Cardiac fibroblast (primary cell): ENCODE measurements around the gene STK24.
A peak's percentile ranks its signal among the peaks of the same experiment; 100 is the strongest.
"Not testable (repeated sequence)": the region's sequence is repeated elsewhere in the genome, so short reads cannot be mapped to it uniquely, and the experiment has no call there.

ENCODE experiments used
- DNase-seq, 2 donors: peaks; one replicate each; pipeline versions ENCODE4 v3.0.0 to v3.0.0-alpha.2; 2010; ENCODE audit warnings: low read depth in 2 of 2
- H3K4me3 ChIP-seq, 2 donors: replicated peaks in 1 of 2; 1 replicate in 1 of 2; 2 replicates in 1 of 2; pipeline ENCODE4 v1.5.1; 2011; ENCODE audit warnings: low read depth in 2 of 2, low read length in 2 of 2, mild to moderate bottlenecking in 2 of 2, moderate library complexity in 1 of 2
- TF ChIP-seq, protein P1 (sequence below): IDR thresholded peaks from one replicate; pipeline ENCODE4 v1.5.1; 2011; ENCODE audit warnings: low read depth, mild to moderate bottlenecking, low read length, inconsistent platforms

The STK24 gene

DNA sequence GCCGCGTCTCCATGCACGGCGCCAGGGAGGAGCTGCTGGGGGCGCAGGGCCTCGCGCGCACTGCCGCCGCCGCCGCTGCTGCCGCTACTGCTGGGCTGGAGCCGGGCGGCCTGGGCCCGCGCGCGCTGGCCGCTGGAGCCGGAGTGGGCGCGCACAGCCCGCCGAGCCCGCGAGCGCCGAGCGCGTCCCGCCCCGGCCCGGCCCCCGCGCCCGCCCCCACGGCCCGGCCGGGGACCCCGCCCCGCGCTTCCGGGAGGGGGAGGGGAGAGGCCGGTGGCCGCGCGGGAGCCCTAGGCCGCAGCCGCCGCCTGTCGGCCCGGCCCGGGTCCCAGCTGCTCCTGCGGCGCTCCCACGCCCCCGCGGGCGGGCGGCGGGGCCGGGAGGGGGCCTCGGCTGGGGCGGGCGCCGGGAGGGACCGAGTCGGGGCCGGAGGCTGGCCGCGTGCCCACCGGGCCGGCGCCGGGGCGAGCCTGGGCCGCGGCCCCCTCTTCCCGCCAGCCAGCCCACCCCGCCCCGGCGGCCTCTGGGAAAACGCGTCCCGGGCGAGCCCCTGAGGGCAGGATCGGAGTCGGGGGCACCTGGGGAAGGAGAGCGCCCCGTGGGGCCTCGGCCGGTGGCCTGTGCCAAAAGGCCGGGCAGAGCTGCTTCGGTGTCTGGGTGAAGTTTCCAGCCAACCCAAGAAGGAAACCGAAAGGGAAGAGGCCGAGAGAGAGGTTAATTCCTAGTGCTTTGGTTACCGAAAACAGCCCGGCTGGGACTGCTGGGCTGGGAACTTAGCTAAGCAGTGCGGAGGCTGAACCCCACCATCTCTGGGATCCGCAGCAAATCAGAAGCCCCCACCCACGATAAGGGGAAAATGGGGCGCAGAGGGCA lies at the start of gene STK24:
Gene STK24, minus strand, starts transcription at position 145 of the 873 bp plus-strand sequence. CDS start 321 bp downstream, outside the sequence.
- TF ChIP-seq, protein P1, sequence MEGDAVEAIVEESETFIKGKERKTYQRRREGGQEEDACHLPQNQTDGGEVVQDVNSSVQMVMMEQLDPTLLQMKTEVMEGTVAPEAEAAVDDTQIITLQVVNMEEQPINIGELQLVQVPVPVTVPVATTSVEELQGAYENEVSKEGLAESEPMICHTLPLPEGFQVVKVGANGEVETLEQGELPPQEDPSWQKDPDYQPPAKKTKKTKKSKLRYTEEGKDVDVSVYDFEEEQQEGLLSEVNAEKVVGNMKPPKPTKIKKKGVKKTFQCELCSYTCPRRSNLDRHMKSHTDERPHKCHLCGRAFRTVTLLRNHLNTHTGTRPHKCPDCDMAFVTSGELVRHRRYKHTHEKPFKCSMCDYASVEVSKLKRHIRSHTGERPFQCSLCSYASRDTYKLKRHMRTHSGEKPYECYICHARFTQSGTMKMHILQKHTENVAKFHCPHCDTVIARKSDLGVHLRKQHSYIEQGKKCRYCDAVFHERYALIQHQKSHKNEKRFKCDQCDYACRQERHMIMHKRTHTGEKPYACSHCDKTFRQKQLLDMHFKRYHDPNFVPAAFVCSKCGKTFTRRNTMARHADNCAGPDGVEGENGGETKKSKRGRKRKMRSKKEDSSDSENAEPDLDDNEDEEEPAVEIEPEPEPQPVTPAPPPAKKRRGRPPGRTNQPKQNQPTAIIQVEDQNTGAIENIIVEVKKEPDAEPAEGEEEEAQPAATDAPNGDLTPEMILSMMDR: no peak

DNA sequence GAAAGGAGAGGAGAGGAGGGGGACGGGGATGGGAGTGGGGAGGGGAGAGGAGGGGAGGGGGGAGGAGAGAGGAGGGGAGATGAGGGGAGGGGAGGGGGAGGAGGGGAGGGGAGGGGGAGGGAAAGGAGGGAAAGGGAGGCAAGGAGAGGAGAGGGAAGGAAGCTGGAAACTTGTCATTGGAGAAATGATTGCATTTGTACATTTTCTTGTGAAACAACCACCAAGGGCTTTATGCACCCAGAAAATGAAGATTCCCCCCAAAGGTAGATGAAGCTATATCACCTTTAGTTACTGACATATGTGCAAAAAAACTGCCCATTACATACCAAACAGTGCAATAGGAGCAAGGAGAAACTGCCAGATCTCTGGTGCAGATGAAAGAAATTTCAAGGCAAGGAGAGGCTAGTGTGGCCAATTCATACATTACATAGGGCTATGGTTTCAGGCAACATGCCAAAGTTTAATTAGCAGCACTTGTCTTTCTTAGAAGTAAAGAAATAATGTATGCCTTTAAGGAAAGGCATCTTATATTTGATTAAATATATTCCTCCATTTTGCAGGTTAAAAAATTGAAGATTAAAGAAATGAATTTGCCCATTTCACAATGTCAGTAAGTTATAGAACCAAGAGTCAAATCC lies 49.5 kb upstream of the STK24 start:
- TF ChIP-seq, protein P1: no peak
- no peak for DNase-seq
- H3K4me3 ChIP-seq: no peak overlapping the region

More for the DNA sequence above, at the start of gene STK24:
- H3K4me3 ChIP-seq: peak within 1 kb of the TSS; percentile 76 to 82
- DNase-seq: peak; percentile 76 to 85

DNA sequence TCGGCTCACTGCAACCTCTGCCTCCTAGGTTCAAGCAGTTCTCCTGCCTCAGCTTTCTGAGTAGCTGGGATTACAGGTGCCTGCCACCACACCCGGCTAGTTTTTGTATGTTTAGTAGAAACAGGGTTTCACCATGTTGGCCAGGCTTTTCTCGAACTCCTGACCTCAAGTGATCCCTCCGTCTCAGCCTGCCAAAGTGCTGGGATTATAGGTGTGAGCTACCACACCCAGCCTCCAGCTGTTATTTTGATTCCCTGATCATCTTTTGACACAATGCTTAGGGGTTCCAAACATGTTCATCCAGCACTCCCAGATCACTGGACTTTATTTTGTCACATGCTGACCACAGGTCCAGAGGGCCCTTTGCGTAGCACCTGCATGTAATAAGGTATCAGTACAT lies 47.7 kb upstream of the STK24 start:
- not testable (repeated sequence) for H3K4me3 ChIP-seq, DNase-seq

DNA sequence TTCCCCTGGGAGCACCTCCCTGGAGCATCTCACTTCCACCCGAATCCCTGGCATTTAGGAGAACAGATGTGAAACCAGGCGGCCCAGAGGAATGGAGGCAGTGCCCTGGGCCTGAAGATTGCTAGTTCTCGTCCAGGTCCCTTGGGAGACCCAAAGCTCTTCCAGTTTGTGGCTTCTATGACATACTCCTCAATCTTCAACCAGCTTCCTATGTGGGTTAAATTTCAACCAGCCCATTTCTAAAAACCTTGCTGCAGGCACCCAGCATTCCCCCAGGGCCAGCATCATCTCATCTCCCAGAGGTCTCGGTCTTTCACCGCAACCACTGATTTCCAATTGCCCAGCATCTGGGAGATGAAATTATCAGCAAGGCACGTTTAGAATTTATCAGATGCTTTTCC lies 46.0 kb upstream of the STK24 start:
- peak in 1 of 2 donors; percentile 14 for DNase-seq
- no peak overlapping the region for H3K4me3 ChIP-seq
- TF ChIP-seq, protein P1: no peak

DNA sequence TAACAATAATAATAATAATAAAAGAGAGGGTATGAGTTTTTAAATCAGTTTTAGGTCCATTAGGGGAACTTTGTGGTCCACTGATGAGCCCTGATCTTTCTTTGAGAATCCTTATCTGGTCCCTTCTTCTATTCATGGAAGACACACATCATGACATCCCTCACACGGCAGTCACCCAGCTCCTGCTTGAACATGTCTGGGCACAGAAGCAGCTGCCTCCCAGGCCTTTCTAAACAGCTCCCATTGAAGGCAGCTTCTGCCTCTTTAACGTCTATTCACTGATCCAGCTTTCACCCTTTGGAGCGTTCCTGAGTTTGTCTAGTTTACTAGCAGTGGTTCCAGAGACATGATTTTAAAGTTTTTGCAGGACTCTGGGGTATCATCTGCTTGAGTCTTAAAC lies 42.6 kb upstream of the STK24 start:
- H3K4me3 ChIP-seq: no peak overlapping the region
- DNase-seq: no peak
- TF ChIP-seq, protein P1: no peak

DNA sequence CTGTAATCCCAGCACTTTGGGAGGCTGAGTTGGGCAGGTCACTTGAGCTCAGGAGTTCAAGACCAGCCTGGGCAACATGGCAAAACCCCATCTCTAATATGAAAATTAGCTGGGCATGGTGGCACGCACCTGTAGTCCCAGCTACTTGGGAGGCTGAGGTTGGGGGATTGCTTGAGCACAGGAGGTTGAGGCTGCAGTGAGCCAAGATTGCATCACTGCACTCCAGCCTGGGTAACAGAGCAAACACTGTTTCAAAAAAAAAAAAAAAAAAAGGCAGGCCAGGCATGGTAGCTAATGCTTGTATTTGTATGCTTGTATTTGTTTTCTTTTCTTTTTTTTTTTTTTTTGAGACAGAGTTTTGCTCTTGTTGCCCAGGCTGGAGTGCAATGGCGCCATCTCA lies 38.7 kb upstream of the STK24 start:
- DNase-seq, H3K4me3 ChIP-seq: not testable (repeated sequence)

DNA sequence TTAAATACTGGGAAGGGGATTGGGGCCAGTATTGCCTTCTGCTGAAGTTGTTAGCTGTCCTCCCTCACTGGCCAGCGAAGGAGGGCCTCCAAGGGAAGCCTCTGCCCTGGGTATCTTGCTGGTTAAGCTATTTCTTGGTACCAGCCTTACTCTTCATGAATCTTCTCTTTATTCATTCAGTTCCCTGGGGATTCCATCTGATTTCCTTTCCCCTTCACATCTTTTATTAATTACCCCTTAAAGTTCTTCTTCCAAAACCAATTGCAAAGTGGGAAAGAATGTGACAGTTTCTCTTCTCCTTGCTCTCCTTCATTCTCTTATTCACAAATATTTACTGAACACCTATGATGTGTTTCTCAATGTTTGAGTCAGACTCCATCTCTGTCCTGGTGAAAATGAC lies 36.7 kb upstream of the STK24 start:
- TF ChIP-seq, protein P1: no peak
- no peak overlapping the region for H3K4me3 ChIP-seq
- no peak for DNase-seq
